Stimulated activated naive CD8-positive, alpha-beta T cell treated with anti-CD3 and anti-CD28 coated beads, Interleukin-15, Interleukin-2, amounts not matched to agents 100 U/mL and 50 U/mL, for 24 hours (primary cell): ENCODE measurements around the gene ADAM17.
"Not testable (repeated sequence)": the region's sequence is repeated elsewhere in the genome, so short reads cannot be mapped to it uniquely, and the experiment has no call there.

Experiments used
- ATAC-seq: fragments of 150-1000 bp; cut with Tn5 transposase; one replicate; pipeline ENCODE4 v1.10.0; 2021
- DNase-seq: peaks from one replicate; pipeline ENCODE4 v3.0.0; 2021

Gene ADAM17

GRCh38 chr2:9555297-9556120 lies at the start of gene ADAM17:
Gene ADAM17 (minus strand): TSS chr2:9555830. CDS start chr2:9555605, 225 bp downstream.
- DNase-seq: peak; percentile 91
- ATAC-seq: peak; percentile 94

DNA sequence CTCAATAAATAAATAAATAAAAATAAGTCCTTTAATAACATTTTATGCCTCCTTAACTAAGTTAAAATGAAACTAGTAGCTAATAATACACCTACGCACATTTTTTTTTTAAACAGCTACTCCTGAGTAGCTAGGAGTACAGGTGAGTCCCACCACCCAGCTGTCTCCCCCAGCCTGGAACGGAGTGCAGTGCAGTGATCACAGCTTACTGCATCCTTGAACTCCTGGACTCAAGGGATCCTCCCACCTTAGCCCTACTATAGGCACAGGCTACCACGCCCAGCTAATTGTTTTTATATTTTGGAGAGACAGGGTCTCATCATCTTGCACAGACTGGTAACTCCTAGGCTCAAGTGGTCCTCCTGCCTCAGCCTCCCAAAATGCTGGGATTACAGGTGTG lies 46.8 kb upstream of the ADAM17 start:
- no peak for ATAC-seq
- no peak for DNase-seq

GRCh38 chr2:9601397-9601796 lies 45.8 kb upstream of the ADAM17 start:
- DNase-seq (no peak), ATAC-seq (no peak)

- DNase-seq (no peak), ATAC-seq (no peak)
These were observed 43.8 kb upstream of the ADAM17 start for GRCh38 chr2:9599430-9599829.

GRCh38 chr2:9596621-9597311 lies 41.1 kb upstream of the ADAM17 start:
- DNase-seq (no peak), ATAC-seq (no peak)

GRCh38 chr2:9595746-9596145 lies 40.1 kb upstream of the ADAM17 start:
- DNase-seq: no peak
- ATAC-seq: no peak

GRCh38 chr2:9595256-9595655 lies 39.6 kb upstream of the ADAM17 start:
- not testable (repeated sequence) for DNase-seq, ATAC-seq

DNA sequence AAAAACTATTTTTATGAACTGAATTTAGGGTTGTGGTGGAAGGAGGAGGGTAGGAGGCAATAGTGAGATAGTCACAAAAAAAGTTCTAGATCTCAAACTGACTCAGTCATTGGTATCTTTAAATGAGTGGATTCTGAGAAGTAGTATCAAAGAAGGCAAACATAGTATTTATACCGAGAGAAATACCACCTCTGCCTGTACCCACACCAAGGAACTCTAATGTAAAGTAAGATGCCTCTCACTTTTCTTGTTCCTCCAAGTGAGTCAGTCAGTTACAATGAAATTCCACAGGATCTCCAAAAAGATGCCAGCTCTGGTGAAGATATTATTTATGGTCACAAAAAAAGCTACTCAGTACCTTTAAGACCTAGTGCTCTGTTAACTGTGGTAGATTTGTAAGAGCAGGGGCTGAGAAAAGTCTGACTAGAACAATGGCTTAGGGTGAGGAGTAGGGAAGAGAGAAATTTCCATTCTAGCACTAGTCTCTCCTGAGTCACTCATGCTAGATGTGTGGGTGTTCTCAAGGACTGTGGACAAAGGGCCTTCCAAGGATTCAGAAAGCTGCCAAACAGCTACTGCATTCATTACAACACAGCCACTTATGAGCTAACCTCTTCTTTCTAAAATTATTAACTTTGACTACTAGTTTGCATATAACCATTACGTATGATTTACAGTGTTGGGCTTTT lies 38.9 kb upstream of the ADAM17 start:
- DNase-seq (no peak), ATAC-seq (peak; percentile 89)

DNA sequence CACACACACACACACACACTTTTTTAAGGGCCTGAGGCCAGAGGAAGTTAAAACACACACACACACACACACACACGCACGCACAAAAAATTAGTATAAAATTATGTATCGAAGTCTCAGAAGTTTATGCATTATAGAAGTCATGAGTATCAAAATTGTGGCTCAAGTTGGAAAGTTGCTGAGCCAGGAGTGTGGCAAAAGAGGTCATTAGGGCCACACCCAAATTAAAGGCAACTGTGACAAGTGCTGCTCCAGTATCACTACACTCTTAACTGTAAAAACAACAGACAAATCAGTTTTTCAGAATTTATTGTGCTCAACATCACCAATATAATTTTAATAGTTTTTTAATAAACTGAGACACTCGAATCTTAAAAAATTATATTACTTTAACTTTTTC lies 38.3 kb upstream of the ADAM17 start:
- no peak for ATAC-seq

DNA sequence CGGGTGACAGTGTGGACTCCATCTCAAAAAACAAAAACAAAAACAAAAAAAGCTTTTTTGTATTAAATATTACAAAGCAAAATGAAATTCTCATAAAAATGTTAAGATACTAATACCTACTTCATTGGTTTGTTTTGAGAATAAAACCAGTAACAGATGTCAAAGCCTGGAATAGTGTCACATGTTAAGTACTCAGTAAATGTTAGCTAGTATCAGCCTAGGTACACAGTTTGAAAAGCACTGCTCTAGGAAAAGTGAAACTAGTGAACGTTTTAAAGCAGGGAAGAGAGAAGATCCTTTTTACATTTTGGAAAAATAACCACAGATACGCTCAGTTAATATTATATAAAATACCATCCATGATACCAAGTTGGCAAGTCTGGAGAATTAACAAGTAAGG lies 37.1 kb upstream of the ADAM17 start:
- ATAC-seq (no peak), DNase-seq (no peak)

More for the DNA sequence above, 38.3 kb upstream of the ADAM17 start:
- DNase-seq: no peak

GRCh38 chr2:9590641-9591040 lies 35.0 kb upstream of the ADAM17 start:
- DNase-seq (no peak), ATAC-seq (peak; percentile 39)

DNA sequence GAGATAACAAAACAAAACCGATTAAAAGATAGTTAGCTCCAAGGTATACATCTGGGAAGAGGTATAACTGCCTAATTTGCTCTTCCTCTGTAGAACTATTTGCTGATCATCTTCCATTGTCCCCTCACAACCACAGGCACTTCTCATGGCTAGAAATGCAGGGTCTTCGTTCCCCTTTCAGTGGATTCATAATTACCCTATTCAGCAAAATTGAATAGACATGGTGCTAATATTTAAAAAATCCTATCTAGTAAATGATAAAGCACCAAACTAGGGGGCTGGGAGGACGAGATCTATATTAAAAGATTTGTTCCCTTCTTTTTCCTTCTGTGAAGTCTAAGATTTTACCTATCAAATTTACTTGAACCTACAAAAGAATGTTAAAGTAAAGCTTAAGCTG lies 30.8 kb upstream of the ADAM17 start:
- ATAC-seq (no peak), DNase-seq (no peak)

DNA sequence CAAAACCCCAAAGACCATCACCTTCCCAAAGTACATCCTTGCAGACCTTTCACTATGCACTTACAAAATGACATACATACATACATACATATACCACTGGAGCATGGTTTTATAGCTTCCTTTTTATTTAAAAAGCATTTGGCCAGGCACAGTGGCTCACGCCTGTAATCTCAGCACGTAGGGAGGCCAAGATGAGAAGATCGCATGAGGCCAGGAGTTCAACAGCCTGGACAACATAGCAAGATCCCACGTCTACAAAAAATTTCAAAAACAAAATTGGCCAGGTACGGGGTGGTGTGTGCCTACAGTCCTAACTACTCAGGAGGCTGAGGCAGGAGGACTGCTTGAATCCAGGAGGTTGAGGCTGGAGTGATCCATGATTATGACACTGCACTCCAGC lies 29.9 kb upstream of the ADAM17 start:
- DNase-seq (no peak), ATAC-seq (no peak)

DNA sequence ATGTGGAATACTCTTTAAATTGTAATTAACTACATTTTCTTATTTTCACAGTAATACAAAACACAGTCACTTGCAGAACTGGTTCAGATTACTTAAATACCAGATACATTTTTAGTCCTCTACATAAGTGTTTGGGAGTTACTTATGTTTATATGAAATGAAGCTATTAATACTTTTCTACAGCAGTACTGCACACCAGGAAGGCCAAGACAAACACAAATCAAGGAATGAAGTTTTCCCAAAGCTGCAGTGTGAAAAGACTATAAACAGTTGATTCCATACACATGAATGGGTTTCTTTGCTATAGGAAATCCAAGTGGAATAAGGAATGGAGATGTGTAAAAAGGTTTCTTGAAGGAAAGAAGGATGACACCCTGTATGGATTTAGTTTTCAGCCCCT lies 29.3 kb upstream of the ADAM17 start:
- not testable (repeated sequence) for DNase-seq, ATAC-seq

- ATAC-seq: no peak
- no peak for DNase-seq
These were observed 27.0 kb upstream of the ADAM17 start for GRCh38 chr2:9582624-9583023.

GRCh38 chr2:9578467-9579235 lies 23.0 kb upstream of the ADAM17 start:
- no peak for ATAC-seq

GRCh38 chr2:9574331-9574730 lies 18.7 kb upstream of the ADAM17 start:
- ATAC-seq (no peak), DNase-seq (no peak)

More at GRCh38 chr2:9578467-9579235, 23.0 kb upstream of the ADAM17 start:
- no peak for DNase-seq

- no peak for ATAC-seq
These were observed 18.2 kb upstream of the ADAM17 start for GRCh38 chr2:9573840-9574239.

DNA sequence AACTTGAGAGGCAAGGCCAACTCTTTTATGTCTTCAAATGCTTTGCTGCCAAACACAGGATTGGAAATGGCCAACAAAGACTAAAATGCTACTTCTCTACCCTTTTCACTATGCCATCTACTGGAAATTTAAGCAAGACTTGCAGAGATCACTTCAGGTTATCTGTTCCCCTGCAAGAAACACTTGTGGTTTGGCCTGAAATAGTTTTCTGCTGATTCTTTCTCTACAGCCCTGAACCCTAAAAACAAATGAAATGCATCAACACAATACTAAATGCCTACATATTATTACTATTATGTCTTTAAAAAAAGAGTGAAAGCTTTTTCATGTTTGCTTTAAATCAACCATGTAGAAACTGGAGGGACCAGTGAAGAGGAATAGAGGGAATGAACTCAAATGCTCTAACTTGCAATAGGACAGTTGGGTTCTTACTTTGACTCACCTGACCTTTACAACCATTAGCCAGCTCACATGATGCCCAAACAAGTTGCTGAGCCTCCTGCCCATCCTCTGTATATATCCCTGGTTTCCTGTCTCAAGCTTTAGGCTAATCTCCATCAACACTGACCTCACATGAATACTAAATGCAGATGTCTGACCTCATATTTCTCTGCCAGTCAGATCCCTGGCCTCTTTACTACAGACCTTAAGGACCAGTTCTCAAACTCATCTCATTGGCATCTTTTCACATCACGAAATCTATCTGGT lies 17.5 kb upstream of the ADAM17 start:
- ATAC-seq (peak; percentile 78), DNase-seq (no peak)

More at GRCh38 chr2:9573840-9574239, 18.2 kb upstream of the ADAM17 start:
- DNase-seq: no peak

- ATAC-seq: no peak
- DNase-seq: no peak
These were observed 14.8 kb upstream of the ADAM17 start for GRCh38 chr2:9570182-9571060.
